HG03103 (cell line): ENCODE results near the gene JAZF1.

Experiments used
- ATAC-seq: cut with Tn5 transposase; IDR thresholded peaks from one replicate; pipeline ENCODE4 v1.9.1; 2021; ENCODE audit warnings: low read depth; ENCODE audit not compliant: unreplicated experiment

The JAZF1 gene

GRCh38 chr7:28168393-28169158, 12.0 kb downstream of the JAZF1 start:
- ATAC-seq, result no peak

- no peak for ATAC-seq
Measured at GRCh38 chr7:28166982-28167715, 13.4 kb downstream of the JAZF1 start.

- no peak for ATAC-seq
Measured at GRCh38 chr7:28165961-28166955, 14.3 kb downstream of the JAZF1 start.

- no peak for ATAC-seq
Measured at GRCh38 chr7:28165261-28165660, 15.3 kb downstream of the JAZF1 start.

GRCh38 chr7:28163949-28164348, 16.6 kb downstream of the JAZF1 start:
- ATAC-seq, result no peak

GRCh38 chr7:28161331-28161730, 19.3 kb downstream of the JAZF1 start:
- no peak for ATAC-seq

GRCh38 chr7:28160551-28160991, 20.0 kb downstream of the JAZF1 start:
- ATAC-seq, result no peak

GRCh38 chr7:28157831-28158416, 22.7 kb downstream of the JAZF1 start:
- ATAC-seq, result no peak

GRCh38 chr7:28157076-28157745, 23.4 kb downstream of the JAZF1 start:
- no peak for ATAC-seq

- no peak for ATAC-seq
Measured at GRCh38 chr7:28156401-28156800, 24.2 kb downstream of the JAZF1 start.

GRCh38 chr7:28155964-28156363, 24.6 kb downstream of the JAZF1 start:
- no peak for ATAC-seq

GRCh38 chr7:28155019-28155660, 25.5 kb downstream of the JAZF1 start:
- peak; percentile 78 for ATAC-seq

- no peak for ATAC-seq
Measured at GRCh38 chr7:28152594-28152993, 28.0 kb downstream of the JAZF1 start.

- ATAC-seq, result no peak
Measured at GRCh38 chr7:28151965-28152364, 28.6 kb downstream of the JAZF1 start.

- no peak for ATAC-seq
Measured at GRCh38 chr7:28149291-28150101, 31.1 kb downstream of the JAZF1 start.

- no peak for ATAC-seq
Measured at GRCh38 chr7:28145931-28146330, 34.7 kb downstream of the JAZF1 start.

GRCh38 chr7:28145090-28145626, 35.4 kb downstream of the JAZF1 start:
- no peak for ATAC-seq

- no peak for ATAC-seq
Measured at GRCh38 chr7:28144266-28144665, 36.3 kb downstream of the JAZF1 start.
